DND-41 (cell line): ENCODE measurements around the gene LTBP1.

Experiments
- EZH2 ChIP-seq: IDR thresholded peaks from 3 replicates; pipeline ENCODE4 v1.6.1; 2012; ENCODE audit warnings: borderline replicate concordance, low read depth, mild to moderate bottlenecking, moderate library complexity, low read length, inconsistent platforms; ENCODE audit not compliant: severe bottlenecking
- TF ChIP-seq, protein P1 (sequence below): IDR thresholded peaks from 2 replicates; pipeline ENCODE4 v1.5.1; 2012; ENCODE audit warnings: borderline replicate concordance, low read length, moderate library complexity, mild to moderate bottlenecking; ENCODE audit not compliant: poor library complexity, severe bottlenecking; ENCODE audit errors: extremely low read depth

DNA sequence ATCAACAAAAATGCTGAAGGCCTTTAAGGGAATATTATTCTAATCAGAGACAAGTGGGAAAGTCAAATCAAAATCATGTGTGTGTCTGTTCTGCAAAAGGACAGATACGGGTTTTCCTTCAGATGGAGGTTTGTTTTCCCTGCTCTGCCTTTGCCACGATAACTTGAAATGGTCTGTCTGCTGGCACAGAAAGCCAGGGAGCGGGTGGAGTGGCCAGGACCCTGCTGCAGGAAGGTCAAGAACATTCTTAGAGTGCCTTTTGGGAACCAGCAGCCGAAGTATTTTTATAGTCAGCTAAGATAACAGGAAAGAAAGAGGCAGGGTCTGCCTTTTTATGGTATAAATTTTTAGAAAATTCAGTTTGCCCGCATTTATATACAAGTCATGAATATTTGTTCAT lies 234.2 kb downstream of the LTBP1 start:
- TF ChIP-seq, protein P1, sequence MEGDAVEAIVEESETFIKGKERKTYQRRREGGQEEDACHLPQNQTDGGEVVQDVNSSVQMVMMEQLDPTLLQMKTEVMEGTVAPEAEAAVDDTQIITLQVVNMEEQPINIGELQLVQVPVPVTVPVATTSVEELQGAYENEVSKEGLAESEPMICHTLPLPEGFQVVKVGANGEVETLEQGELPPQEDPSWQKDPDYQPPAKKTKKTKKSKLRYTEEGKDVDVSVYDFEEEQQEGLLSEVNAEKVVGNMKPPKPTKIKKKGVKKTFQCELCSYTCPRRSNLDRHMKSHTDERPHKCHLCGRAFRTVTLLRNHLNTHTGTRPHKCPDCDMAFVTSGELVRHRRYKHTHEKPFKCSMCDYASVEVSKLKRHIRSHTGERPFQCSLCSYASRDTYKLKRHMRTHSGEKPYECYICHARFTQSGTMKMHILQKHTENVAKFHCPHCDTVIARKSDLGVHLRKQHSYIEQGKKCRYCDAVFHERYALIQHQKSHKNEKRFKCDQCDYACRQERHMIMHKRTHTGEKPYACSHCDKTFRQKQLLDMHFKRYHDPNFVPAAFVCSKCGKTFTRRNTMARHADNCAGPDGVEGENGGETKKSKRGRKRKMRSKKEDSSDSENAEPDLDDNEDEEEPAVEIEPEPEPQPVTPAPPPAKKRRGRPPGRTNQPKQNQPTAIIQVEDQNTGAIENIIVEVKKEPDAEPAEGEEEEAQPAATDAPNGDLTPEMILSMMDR, result no peak
- TF ChIP-seq EZH2, result no peak
